Stimulated activated memory B cell treated with anti-CD40 and anti-IgM and Interleukin-4, amounts not matched to agents 10 μg/mL and 1 μg/mL and 100 μg/mL, for 72 hours (primary cell): ENCODE measurements around the gene PIEZO2.
A peak's percentile ranks its signal among the peaks of the same experiment; 100 is the strongest.

Source experiments
- ATAC-seq: fragments of 150-1000 bp; cut with Tn5 transposase; 2 replicates; pipeline ENCODE4 v1.10.0; 2021
- H3K27ac Mint-ChIP-seq: one replicate; pipeline ENCODE4 v1.8.0; 2022; ENCODE audit warnings: mild to moderate bottlenecking, mixed read lengths
- H3K27me3 Mint-ChIP-seq: one replicate; pipeline ENCODE4 v1.8.0; 2022; ENCODE audit warnings: mixed read lengths
- H3K36me3 Mint-ChIP-seq: one replicate; pipeline ENCODE4 v1.8.0; 2022; ENCODE audit warnings: mixed read lengths
- H3K4me1 Mint-ChIP-seq: one replicate; pipeline ENCODE4 v1.8.0; 2022; ENCODE audit warnings: mixed read lengths
- H3K4me3 Mint-ChIP-seq: one replicate; pipeline ENCODE4 v1.8.0; 2022; ENCODE audit warnings: mild to moderate bottlenecking, moderate library complexity, mixed read lengths
- H3K9me3 Mint-ChIP-seq: one replicate; pipeline ENCODE4 v1.8.0; 2022; ENCODE audit warnings: mixed read lengths

The PIEZO2 gene

DNA sequence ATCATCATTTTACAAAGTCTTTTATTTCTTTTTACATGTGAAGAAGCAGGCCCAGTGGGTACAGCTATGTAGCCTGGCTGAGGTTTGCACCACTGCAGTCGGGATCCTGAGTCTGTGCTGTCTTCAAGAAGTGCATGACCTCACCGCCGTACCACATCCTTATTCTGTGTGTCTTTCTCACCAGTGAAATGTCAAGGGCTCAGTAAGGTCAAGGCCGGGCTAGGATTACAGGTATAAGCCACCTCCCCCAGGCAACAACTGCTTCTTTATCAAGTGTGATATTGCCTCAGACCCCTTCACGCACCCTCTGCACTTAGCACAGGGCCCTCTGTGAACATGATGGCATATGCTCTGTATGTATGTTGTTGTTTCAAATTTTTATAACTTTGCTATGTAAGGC lies 76.7 kb downstream of the PIEZO2 start:
- Mint-ChIP-seq H3K36me3 (no peaks in the 10 kb centered on the region), H3K4me3 (no peak overlapping the region), H3K27me3 (no peaks in the 10 kb centered on the region), H3K4me1 (no peaks in the 10 kb centered on the region), H3K9me3 (no peaks in the 10 kb centered on the region), H3K27ac (no peak overlapping the region)
- ATAC-seq, result peak; percentile 31

DNA sequence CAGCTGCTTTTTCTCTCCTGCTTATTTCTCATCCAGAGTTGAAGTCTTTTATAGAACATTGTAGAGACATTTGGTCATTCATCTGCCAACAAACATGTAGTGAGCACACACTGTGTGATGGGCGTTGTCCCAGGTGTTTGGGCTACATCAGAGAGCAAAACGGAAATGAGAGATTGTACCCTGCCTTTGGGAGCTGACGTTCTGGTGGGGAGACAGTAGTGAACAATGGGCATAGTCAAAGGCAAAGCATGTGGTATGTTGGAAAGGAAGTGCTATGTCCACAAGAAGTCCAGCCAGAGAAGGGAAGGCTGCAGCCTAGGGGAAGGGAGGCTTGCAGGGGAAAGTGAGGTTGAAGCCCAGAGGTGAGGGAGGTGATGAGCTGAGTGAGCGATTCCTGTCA lies 78.1 kb downstream of the PIEZO2 start:
- Mint-ChIP-seq H3K36me3 (no peaks in the 10 kb centered on the region), H3K27me3 (no peaks in the 10 kb centered on the region), H3K4me3 (no peak overlapping the region), H3K9me3 (peaks cover 3% of the 10 kb centered on the region), H3K27ac (no peak overlapping the region), H3K4me1 (no peaks in the 10 kb centered on the region)
- no peak for ATAC-seq

DNA sequence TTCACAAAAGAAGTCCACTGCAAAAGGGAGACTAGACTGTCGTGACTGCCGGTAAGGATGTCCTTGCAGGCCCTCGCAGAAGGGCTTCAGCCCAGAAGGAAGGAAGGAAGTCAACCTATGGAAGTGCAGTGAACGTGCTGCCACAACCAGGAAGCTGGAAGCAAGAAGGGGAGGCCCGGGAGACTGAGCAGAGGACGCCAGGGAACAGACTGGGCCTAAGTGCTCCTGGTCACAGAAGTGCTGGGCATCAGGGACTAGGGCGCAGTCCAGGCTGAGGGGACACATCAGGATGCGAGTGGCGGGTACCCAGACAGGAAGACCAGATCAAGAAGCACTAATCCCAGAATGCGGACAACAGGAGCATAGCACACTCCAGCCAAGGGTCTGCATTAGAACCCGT lies 78.8 kb downstream of the PIEZO2 start:
- Mint-ChIP-seq H3K4me3 (no peak overlapping the region), H3K27ac (no peak overlapping the region), H3K4me1 (no peaks in the 10 kb centered on the region), H3K9me3 (peaks cover 3% of the 10 kb centered on the region), H3K27me3 (no peaks in the 10 kb centered on the region), H3K36me3 (no peaks in the 10 kb centered on the region)
- ATAC-seq, result no peak

DNA sequence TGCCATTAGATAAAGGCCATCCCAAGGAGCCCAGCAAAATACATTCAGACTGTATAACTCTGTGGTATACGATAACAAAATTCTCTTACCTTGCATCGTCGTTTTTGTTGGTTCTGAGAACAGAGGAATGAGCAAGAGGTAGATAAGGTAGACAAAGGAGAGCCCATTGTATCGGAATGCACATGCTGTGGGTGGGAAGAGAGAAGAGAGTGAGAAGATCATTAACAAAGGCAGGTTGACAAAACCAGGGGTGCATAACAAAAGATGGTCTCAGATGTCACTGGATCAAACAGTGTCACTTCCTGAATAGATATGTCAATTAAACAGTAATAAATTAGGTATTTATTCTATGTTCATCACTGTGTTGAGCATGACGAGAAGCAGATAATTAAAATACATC lies 83.3 kb downstream of the PIEZO2 start:
- no peak for ATAC-seq

DNA sequence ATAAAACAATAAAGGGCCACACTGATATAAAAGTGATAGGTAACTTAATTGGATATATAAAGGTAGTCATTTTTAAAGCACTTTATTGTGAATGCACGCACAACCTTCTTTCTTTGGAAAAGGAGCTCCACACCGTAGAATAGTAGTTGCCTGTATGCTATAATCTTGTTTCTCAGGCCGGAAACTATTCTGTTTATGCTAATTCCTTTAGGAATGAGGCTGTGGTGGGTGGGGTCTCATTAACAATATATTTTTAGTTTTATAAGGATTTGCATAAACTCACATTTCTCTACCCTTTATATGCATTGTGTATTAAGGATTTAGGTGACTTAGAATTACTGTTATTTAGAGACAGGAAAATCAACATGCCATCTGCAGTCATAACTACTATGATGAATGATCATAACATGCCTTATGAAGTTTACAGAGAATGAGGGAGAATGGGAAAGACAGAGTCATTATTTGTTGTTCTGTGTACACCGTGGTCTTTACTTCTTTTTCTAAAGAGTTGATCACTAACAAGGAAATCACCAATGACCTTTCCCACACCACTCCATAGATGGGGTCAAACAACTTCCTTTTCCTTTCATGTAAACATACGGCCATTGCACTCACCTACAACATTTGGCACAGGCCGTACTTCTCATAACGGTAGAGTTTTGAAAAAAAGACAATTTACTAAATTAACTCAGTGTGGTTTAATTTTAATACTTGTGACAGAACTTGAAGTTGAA lies 84.5 kb downstream of the PIEZO2 start:
- Mint-ChIP-seq H3K27me3 (no peaks in the 10 kb centered on the region), H3K4me3 (no peak overlapping the region), H3K9me3 (peaks cover 8% of the 10 kb centered on the region), H3K27ac (no peak overlapping the region), H3K36me3 (no peaks in the 10 kb centered on the region), H3K4me1 (no peaks in the 10 kb centered on the region)
- no peak for ATAC-seq

More for the DNA sequence above, 83.3 kb downstream of the PIEZO2 start:
- H3K4me1 Mint-ChIP-seq, result no peaks in the 10 kb centered on the region
- H3K4me3 Mint-ChIP-seq, result no peak overlapping the region
- no peaks in the 10 kb centered on the region for H3K27me3 Mint-ChIP-seq
- peaks cover 6% of the 10 kb centered on the region for H3K9me3 Mint-ChIP-seq
- no peak overlapping the region for H3K27ac Mint-ChIP-seq
- no peaks in the 10 kb centered on the region for H3K36me3 Mint-ChIP-seq

DNA sequence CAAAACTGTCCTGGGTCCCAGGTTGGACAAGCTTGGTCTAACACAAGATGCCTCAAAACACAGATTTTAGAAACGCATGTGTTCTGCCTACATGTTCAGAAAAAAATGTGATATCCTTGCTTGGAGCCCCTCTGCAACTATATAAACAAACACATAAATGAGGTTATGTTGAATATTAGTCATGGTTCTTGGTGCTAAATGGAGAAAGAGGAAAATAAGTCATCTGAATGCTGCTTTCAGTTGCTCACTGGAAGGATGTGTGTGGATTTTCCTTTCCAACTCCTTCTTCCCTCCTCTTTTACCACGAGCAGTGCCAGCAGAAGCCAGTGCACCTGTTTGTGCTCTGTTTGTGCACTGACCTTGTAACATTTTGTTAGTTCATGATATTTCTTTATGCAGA lies 85.3 kb downstream of the PIEZO2 start:
- H3K4me3 Mint-ChIP-seq, result no peak overlapping the region
- no peaks in the 10 kb centered on the region for H3K4me1 Mint-ChIP-seq
- no peak for ATAC-seq

DNA sequence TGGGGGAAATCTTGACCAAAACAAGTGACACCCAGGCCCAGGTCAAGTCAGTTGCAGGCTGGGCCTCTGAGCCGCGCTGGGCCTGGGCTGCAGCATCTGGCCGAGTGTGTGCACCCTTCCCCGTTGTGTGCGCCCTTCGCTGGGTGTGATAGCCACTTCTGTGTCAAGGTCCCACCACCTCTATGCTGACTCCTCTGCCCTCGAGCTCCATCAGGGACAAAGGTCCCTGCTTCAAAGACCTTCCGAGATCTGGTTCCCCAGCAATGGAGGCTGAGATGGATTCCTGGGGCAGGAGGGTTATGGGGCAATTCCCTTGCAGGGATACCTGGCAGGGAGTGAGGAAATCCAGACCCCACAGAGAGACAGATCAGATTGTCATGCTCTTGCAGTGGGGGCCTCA lies 93.6 kb downstream of the PIEZO2 start:
- Mint-ChIP-seq H3K36me3 (no peaks in the 10 kb centered on the region), H3K27ac (no peak overlapping the region), H3K4me1 (no peaks in the 10 kb centered on the region), H3K9me3 (peaks cover 2% of the 10 kb centered on the region), H3K4me3 (no peak overlapping the region), H3K27me3 (no peaks in the 10 kb centered on the region)
- no peak for ATAC-seq

More for the DNA sequence above, 85.3 kb downstream of the PIEZO2 start:
- no peak overlapping the region for H3K27ac Mint-ChIP-seq
- H3K36me3 Mint-ChIP-seq, result no peaks in the 10 kb centered on the region
- H3K9me3 Mint-ChIP-seq, result peaks cover 8% of the 10 kb centered on the region
- no peaks in the 10 kb centered on the region for H3K27me3 Mint-ChIP-seq

DNA sequence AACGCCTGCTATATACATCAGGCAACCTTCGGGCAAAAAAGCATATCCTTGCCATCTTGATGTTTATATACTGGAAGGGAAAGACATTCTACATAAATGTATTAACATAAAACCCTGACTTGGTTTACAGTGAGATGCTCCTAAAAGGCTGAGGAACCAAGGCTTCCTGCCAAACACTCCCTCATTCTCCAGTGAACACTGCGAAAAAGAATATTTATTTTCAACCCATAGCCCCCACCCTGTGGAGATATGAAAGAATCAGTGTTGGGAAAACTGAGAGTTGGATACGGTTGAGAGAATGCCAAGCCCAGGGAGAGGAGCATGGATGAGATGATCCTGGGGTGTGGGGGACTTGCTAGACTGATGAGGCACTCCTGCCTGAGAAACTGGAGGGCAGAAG lies 94.9 kb downstream of the PIEZO2 start:
- no peaks in the 10 kb centered on the region for H3K27me3 Mint-ChIP-seq
- no peak overlapping the region for H3K4me3 Mint-ChIP-seq
- H3K9me3 Mint-ChIP-seq, result no peaks in the 10 kb centered on the region
- no peaks in the 10 kb centered on the region for H3K36me3 Mint-ChIP-seq
- no peak overlapping the region for H3K27ac Mint-ChIP-seq
- no peak for ATAC-seq
- no peaks in the 10 kb centered on the region for H3K4me1 Mint-ChIP-seq

DNA sequence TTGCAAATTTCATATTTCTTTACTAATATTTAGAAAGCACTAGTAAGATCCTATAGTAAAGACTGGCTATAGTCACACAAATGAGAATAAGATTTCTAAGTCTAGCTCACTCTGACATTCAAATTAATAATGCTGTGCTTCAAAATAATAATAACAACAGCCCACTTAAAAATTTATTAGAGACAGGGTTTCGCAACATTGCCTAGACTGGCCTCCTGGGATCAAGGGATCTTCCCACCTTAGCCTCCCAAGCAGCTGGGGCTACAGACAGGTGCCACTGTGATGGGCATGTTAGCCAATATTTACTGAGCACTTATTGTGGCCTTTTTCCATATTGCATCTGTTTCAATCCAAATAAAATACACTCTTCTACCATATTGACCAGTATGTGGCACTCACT lies 96.1 kb downstream of the PIEZO2 start:
- Mint-ChIP-seq H3K4me1 (no peaks in the 10 kb centered on the region), H3K36me3 (no peaks in the 10 kb centered on the region), H3K27ac (no peak overlapping the region), H3K27me3 (no peaks in the 10 kb centered on the region), H3K4me3 (no peak overlapping the region), H3K9me3 (no peaks in the 10 kb centered on the region)
- no peak for ATAC-seq

DNA sequence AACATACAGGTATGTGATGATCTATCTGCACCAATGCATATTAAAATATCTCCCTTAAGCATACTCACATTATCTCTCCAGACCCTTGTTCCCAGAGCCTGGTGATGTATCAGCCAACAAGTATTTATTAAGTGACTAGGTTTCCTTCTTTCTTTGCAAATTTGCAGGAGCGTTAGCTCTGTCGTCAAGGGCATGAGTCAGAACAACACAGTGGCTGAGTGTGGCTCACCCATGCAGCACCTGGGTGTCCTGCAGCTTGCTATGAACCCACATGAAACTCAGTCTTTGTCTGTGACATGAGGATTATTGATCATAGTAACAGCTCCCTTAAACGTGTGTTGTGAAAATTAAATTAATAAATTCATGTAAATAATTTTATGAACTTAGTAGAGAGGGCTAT lies 96.6 kb downstream of the PIEZO2 start:
- no peak for ATAC-seq
- H3K27ac Mint-ChIP-seq, result no peak overlapping the region

DNA sequence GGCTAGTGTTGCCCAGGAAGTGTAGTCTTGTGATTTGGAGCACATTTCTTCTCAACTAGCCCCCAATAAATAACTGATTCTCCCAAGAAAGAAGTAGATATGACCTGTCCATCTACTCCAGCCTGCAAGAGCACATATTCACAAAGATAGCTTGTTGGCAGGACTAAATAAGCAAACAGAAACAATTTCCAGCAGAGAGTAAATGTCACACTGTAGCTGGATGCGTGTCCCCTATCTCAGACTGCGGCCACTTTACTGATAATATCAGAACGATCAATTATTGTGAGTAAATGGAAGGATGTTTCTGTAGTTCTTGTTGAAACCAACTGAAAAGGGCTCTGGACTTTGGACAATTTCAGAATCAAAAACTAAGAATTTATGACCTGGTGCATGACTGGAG lies 97.9 kb downstream of the PIEZO2 start:
- Mint-ChIP-seq H3K36me3 (no peaks in the 10 kb centered on the region), H3K4me1 (no peaks in the 10 kb centered on the region), H3K27me3 (no peaks in the 10 kb centered on the region), H3K9me3 (no peaks in the 10 kb centered on the region), H3K27ac (no peak overlapping the region), H3K4me3 (no peak overlapping the region)
- no peak for ATAC-seq

More for the DNA sequence above, 96.6 kb downstream of the PIEZO2 start:
- no peaks in the 10 kb centered on the region for H3K9me3 Mint-ChIP-seq
- H3K4me1 Mint-ChIP-seq, result no peaks in the 10 kb centered on the region
- no peaks in the 10 kb centered on the region for H3K27me3 Mint-ChIP-seq
- no peak overlapping the region for H3K4me3 Mint-ChIP-seq
- no peaks in the 10 kb centered on the region for H3K36me3 Mint-ChIP-seq

DNA sequence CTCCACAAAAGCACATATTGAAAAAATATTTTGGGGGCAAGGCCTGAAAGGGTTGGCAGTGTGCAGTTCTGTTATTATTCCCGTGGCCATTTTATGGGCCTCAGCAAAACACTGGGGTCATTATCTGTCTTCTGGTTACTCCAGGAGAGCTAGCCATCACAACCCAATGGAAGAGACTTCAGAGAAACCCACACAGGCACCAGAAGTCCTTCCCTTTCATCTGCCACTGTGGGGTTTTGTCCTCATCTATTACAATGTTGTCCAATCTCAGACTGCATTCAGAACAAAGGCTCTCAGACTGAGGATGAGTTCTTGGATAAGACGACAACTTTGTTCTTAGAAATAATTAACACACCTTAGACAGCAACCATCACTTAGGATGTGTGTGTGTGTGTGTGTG lies 98.4 kb downstream of the PIEZO2 start:
- no peak overlapping the region for H3K4me3 Mint-ChIP-seq
- no peaks in the 10 kb centered on the region for H3K9me3 Mint-ChIP-seq
- no peaks in the 10 kb centered on the region for H3K36me3 Mint-ChIP-seq
- ATAC-seq, result no peak
- no peaks in the 10 kb centered on the region for H3K27me3 Mint-ChIP-seq
- H3K4me1 Mint-ChIP-seq, result no peaks in the 10 kb centered on the region
- no peak overlapping the region for H3K27ac Mint-ChIP-seq

DNA sequence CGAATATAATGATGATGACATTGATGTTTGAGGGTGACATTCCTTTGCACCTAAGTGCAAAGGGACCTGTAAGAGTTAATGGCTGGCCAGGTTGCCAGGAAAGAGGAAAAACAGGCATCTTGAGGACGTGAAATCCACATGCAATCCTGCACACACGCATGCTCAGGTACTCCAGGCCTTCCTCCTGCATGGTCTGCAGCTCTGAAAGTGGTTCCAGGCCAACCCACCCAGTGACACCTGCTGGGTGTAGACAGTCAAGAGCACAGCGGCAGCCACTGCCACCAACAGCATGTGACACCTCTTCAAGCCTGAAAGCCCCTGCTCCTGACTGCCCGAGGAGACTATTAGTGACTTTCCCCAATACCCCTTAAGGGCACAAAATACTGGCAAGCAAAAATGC lies 101.6 kb downstream of the PIEZO2 start:
- ATAC-seq, result no peak
- Mint-ChIP-seq H3K4me1 (no peaks in the 10 kb centered on the region), H3K36me3 (no peaks in the 10 kb centered on the region), H3K4me3 (no peak overlapping the region), H3K9me3 (no peaks in the 10 kb centered on the region), H3K27ac (no peak overlapping the region), H3K27me3 (no peaks in the 10 kb centered on the region)

DNA sequence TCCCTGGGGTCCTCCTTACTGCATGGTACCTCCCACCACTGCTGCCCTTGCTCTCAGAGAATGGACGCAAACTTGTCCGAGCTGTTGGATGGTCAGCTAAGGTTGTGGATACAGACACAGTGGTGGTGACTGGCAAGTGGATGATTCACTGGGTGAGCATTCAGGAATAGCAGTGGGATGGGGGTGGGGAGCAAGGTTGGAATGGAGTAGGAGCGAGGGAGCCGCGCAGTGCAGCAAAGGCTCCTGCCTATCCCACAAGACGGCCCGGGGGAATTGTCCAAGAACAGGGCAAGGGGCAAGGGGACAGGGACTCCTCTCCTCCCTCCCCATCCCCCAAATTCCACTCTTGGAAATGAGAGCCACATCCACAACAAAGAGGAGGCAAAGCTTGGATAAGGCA lies 102.2 kb downstream of the PIEZO2 start:
- H3K9me3 Mint-ChIP-seq, result no peaks in the 10 kb centered on the region
- H3K27me3 Mint-ChIP-seq, result no peaks in the 10 kb centered on the region
- no peaks in the 10 kb centered on the region for H3K36me3 Mint-ChIP-seq
- H3K4me1 Mint-ChIP-seq, result no peaks in the 10 kb centered on the region
- no peak overlapping the region for H3K4me3 Mint-ChIP-seq
- H3K27ac Mint-ChIP-seq, result no peak overlapping the region
- no peak for ATAC-seq

DNA sequence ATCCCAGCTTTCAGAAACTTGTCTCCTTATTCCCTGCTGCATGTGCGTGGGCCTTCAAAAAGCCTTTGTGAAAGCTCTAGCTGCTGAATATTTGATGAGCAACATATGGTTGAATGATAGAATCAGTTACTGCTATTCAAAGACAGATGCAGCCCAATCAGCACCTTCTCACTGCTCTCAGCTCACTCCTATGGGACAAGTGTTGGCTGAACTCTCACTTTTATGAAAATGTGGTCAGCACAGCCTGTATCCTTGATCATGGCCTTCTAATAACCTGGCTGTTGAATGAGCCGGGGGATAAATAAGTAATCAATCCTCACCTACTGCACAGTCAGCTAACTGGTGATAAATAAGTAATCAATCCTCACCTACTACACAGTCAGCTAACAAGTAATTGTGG lies 103.2 kb downstream of the PIEZO2 start:
- Mint-ChIP-seq H3K36me3 (no peaks in the 10 kb centered on the region), H3K27me3 (no peaks in the 10 kb centered on the region), H3K4me3 (no peak overlapping the region), H3K4me1 (no peaks in the 10 kb centered on the region), H3K9me3 (no peaks in the 10 kb centered on the region), H3K27ac (no peak overlapping the region)
- no peak for ATAC-seq

DNA sequence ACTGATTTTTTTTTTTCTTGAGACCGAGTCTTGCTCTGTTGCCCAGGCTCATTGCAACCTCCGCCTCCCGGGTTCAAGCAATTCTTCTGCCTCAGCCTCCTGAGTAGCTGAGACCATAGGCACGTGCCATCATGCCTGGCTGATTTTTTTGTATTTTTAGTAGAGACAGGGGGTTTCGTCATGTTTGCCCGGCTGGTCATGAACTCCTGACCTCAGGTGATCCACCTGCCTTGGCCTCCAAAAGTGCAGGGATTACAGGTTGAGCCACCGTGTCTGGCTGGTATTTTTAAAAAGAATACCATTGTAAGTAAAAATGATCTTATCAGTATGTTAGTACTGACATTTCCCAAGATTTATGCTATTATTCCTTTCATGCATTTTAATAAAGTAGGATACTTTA lies 105.7 kb downstream of the PIEZO2 start:
- H3K4me3 Mint-ChIP-seq, result no peak overlapping the region
- no peaks in the 10 kb centered on the region for H3K27me3 Mint-ChIP-seq
- no peak for ATAC-seq
- H3K27ac Mint-ChIP-seq, result no peak overlapping the region
- no peaks in the 10 kb centered on the region for H3K4me1 Mint-ChIP-seq
- no peaks in the 10 kb centered on the region for H3K9me3 Mint-ChIP-seq
- no peaks in the 10 kb centered on the region for H3K36me3 Mint-ChIP-seq

DNA sequence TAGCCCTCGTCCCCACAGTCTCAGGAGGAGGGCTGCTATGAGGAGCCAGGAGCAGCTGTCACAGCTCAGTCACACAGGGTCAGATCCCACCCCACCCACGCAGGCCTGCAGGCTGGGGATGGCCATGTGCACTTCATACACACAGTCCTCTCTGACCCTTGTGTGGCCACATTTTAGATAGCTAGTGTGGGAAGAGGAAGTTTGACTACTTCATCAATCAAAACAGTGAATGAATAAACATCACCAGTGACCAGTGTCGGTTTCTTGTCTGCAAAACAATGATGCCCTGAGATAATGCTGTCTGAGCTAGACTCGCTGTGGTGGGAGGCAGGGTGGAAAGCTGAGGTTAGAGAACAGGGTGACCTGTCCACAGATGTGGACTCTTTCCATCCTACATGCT lies 107.1 kb downstream of the PIEZO2 start:
- Mint-ChIP-seq H3K36me3 (no peaks in the 10 kb centered on the region), H3K27me3 (no peaks in the 10 kb centered on the region), H3K4me1 (no peaks in the 10 kb centered on the region), H3K27ac (no peak overlapping the region), H3K4me3 (no peak overlapping the region), H3K9me3 (no peaks in the 10 kb centered on the region)
- ATAC-seq, result no peak
